ENCODE data around the gene CDK14.

CDK14 gene

GRCh38 chr7:91243591-91244301 lies 647.6 kb downstream of the CDK14 start:
- no peak for DNase-seq

- DNase-seq = no peak
Measured at GRCh38 chr7:91247500-91247899, 651.4 kb downstream of the CDK14 start.

- no peak for DNase-seq
Measured at GRCh38 chr7:91248996-91249395, 652.9 kb downstream of the CDK14 start.

- no peak for DNase-seq
Measured at GRCh38 chr7:91249506-91250233, 653.5 kb downstream of the CDK14 start.

- no peak for DNase-seq
Measured at GRCh38 chr7:91250706-91251105, 654.6 kb downstream of the CDK14 start.

GRCh38 chr7:91251877-91252276 lies 655.8 kb downstream of the CDK14 start:
- DNase-seq = no peak

All from femur (tissue), 1 donor.